Effector memory CD8-positive, alpha-beta T cell (primary cell): ENCODE results near the gene TMX1.
"Not testable (repeated sequence)": the region's sequence is repeated elsewhere in the genome, so short reads cannot be mapped to it uniquely, and the experiment has no call there.

Experiments used
- ATAC-seq: fragments of 150-1000 bp; cut with Tn5 transposase; replicated peaks from 2 replicates; pipeline ENCODE4 v1.10.0; 2021; ENCODE audit warnings: mild to moderate bottlenecking, moderate library complexity
- DNase-seq, 3 experiments: peaks; one replicate each; pipeline ENCODE4 v3.0.0; 2021
- H3K27ac Mint-ChIP-seq, 2 donors: one replicate each; pipeline ENCODE4 v1.8.0; 2022; ENCODE audit warnings: mild to moderate bottlenecking in 2 of 2, mixed read lengths in 2 of 2, moderate library complexity in 2 of 2
- H3K27me3 Mint-ChIP-seq, 2 donors: one replicate each; pipeline ENCODE4 v1.8.0; 2022; ENCODE audit warnings: mixed read lengths in 2 of 2
- H3K36me3 Mint-ChIP-seq: one replicate; pipeline ENCODE4 v1.8.0; 2022; ENCODE audit warnings: mild to moderate bottlenecking, moderate library complexity, mixed read lengths; ENCODE audit not compliant: insufficient read depth
- H3K4me1 Mint-ChIP-seq, 2 donors: one replicate each; pipeline ENCODE4 v1.8.0; 2022; ENCODE audit warnings: low read depth in 2 of 2, mixed read lengths in 2 of 2
- H3K4me3 Mint-ChIP-seq, 2 donors: one replicate each; pipeline ENCODE4 v1.8.0; 2022; ENCODE audit warnings: mild to moderate bottlenecking in 2 of 2, mixed read lengths in 2 of 2, moderate library complexity in 2 of 2
- H3K9me3 Mint-ChIP-seq, 2 donors: one replicate each; pipeline ENCODE4 v1.8.0; 2022; ENCODE audit warnings: mixed read lengths in 2 of 2

The TMX1 gene

GRCh38 chr14:51219473-51220448, 20.3 kb upstream of the TMX1 start:
- ATAC-seq (no peak), DNase-seq (no peak)
- Mint-ChIP-seq H3K4me3 (no peak overlapping the region), H3K4me1 (no peaks in the 10 kb centered on the region), H3K36me3 (no peaks in the 10 kb centered on the region), H3K9me3 (no peaks in the 10 kb centered on the region), H3K27ac (no peak overlapping the region), H3K27me3 (no peaks in the 10 kb centered on the region)

DNA sequence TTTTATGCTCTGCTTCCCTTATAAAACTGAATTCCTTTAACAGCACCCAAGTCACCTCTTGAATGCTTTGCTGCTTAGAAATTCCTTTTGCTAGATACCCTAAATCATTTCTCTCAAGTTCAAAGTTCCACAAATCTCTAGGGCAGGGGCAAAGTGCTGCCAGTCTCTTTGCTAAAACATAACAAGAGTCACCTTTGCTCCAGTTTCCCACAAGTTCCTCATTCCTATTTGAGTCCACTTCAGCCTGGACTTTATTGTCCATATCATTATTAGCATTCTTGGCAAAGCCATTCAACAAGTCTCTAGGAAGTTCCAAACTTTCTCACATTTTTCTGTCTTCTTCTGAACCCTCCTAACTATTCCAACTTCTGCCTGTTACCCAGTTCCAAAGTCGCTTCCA, 16.6 kb upstream of the TMX1 start:
- DNase-seq, H3K27me3 Mint-ChIP-seq, H3K4me1 Mint-ChIP-seq, H3K9me3 Mint-ChIP-seq, ATAC-seq, H3K36me3 Mint-ChIP-seq, H3K27ac Mint-ChIP-seq, H3K4me3 Mint-ChIP-seq: not testable (repeated sequence)

DNA sequence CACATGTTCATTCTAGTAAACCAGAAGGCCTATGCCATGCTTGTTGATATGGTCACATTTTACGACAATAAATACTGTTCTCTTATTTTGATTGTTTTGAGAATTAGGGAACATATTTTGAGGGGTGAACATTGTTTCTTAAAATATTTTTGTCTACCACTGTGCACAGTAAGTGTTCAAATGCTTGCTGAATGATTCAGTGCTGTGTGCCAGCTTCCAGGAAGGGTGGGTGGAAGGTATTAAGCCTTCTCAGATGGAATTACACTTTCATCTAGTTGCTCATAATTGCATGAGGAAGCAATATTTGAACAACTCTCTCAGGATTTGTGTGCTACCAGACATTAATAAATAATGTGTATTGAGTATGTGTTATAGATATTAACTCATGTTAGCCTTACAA, 15.5 kb upstream of the TMX1 start:
- Mint-ChIP-seq H3K9me3 (no peaks in the 10 kb centered on the region), H3K4me3 (no peak overlapping the region), H3K27me3 (no peaks in the 10 kb centered on the region), H3K27ac (no peak overlapping the region), H3K36me3 (no peaks in the 10 kb centered on the region), H3K4me1 (no peaks in the 10 kb centered on the region)
- DNase-seq (no peak), ATAC-seq (no peak)

DNA sequence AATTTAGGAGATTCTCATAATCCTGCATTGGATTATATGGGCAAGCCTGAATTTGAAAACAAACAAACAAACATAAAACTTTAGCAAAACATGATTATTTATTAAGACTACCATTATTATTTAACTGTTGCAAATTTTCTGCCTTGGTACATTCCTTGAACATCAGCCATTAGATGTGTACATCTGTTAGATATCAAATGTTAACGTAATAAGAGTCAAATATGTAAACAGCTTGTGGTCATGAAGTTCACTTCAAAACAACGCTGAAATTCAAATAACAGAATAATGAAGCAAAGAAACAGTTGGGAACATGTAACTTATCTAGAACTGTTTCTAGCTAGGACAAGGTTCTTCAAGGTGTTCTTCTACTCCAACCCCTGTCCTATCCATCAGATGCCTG, 14.3 kb upstream of the TMX1 start:
- no peaks in the 10 kb centered on the region for H3K4me1 Mint-ChIP-seq
- H3K27me3 Mint-ChIP-seq = no peaks in the 10 kb centered on the region
- ATAC-seq (no peak), DNase-seq (no peak)
- no peaks in the 10 kb centered on the region for H3K36me3 Mint-ChIP-seq
- no peaks in the 10 kb centered on the region for H3K9me3 Mint-ChIP-seq
- H3K4me3 Mint-ChIP-seq = no peak overlapping the region
- no peak overlapping the region for H3K27ac Mint-ChIP-seq

DNA sequence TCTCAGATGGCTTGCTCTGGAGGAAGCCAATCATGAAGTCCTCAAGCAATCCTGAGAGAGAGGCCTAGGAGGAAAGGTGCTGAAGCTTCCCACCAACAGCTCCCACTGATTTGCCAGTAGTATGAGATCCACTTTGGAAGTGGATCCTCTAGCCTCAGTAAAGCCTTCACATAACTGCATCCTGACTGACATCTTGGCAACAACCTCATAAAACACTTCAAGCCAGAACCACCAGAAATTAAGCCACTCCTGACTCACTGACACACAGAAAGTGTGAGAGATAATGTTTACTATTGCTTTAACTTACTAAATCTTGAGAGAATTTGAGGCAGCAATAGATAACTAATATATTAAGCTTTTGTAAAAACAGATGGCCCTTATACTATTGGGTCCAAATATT, 11.7 kb upstream of the TMX1 start:
- Mint-ChIP-seq H3K4me1 (no peaks in the 10 kb centered on the region), H3K27ac (no peak overlapping the region), H3K9me3 (no peaks in the 10 kb centered on the region), H3K36me3 (no peaks in the 10 kb centered on the region), H3K4me3 (no peak overlapping the region), H3K27me3 (no peaks in the 10 kb centered on the region)
- DNase-seq (no peak), ATAC-seq (no peak)

DNA sequence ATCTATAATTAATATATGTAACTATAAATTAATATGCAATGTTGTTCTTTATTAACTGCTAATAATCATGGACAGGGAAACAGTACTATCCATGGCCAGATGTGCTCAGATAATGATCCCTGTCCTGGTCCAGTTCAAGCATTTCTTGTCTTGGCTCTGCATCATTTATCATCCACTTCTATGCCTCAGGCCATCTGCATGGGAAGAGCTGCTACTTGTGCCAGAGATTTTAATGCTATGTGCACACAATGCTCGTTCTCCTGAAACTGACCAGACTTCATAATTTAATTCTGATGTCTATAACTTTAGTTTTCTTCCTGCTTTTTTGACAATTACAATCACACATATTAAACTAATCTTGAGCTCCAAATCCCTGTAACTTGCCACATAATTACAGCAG, 11.2 kb upstream of the TMX1 start:
- H3K27me3 Mint-ChIP-seq = no peaks in the 10 kb centered on the region
- H3K36me3 Mint-ChIP-seq = no peaks in the 10 kb centered on the region
- no peak for DNase-seq
- no peaks in the 10 kb centered on the region for H3K9me3 Mint-ChIP-seq
- no peak overlapping the region for H3K4me3 Mint-ChIP-seq
- no peak overlapping the region for H3K27ac Mint-ChIP-seq
- no peaks in the 10 kb centered on the region for H3K4me1 Mint-ChIP-seq
- ATAC-seq = no peak

DNA sequence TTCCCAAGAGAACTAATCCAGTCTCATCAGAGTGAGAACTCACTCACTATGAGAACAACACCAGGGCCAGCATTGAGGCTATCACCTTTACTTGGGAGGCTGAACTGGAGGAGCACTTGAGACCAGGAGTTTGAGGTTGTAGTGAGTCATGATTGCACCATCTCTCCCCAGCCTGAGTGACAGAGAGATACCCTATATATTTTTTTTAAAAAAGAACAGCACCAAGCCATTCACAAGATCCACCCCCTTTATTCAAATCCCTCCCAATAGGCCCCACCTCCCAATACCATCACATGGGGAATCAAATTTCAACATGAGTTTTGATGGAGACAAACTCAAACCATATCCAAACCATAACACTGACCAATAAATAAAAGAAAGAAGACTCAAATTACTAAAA, 3.7 kb upstream of the TMX1 start:
- H3K27ac Mint-ChIP-seq = no peak overlapping the region
- no peaks in the 10 kb centered on the region for H3K9me3 Mint-ChIP-seq
- no peak overlapping the region for H3K4me3 Mint-ChIP-seq
- no peaks in the 10 kb centered on the region for H3K4me1 Mint-ChIP-seq
- H3K36me3 Mint-ChIP-seq = no peaks in the 10 kb centered on the region
- ATAC-seq (no peak), DNase-seq (no peak)
- no peaks in the 10 kb centered on the region for H3K27me3 Mint-ChIP-seq

- DNase-seq (no peak), ATAC-seq (no peak)
- Mint-ChIP-seq H3K27me3 (no peaks in the 10 kb centered on the region), H3K9me3 (no peaks in the 10 kb centered on the region), H3K4me3 (no peak overlapping the region), H3K27ac (no peak overlapping the region), H3K36me3 (no peaks in the 10 kb centered on the region), H3K4me1 (peaks cover 18 to 20% of the 10 kb centered on the region in 2 donors)
Measured at GRCh38 chr14:51240804-51241380, 845 bp downstream of the TMX1 start.

GRCh38 chr14:51242545-51243490, 2.8 kb downstream of the TMX1 start:
- Mint-ChIP-seq H3K4me1 (peaks cover 23 to 24% of the 10 kb centered on the region in 2 donors), H3K4me3 (no peak overlapping the region), H3K27ac (no peak overlapping the region), H3K27me3 (no peaks in the 10 kb centered on the region), H3K36me3 (peaks cover 8% of the 10 kb centered on the region), H3K9me3 (no peaks in the 10 kb centered on the region)
- no peak for DNase-seq
- no peak for ATAC-seq

- peaks cover 19% of the 10 kb centered on the region for H3K36me3 Mint-ChIP-seq
- no peak for ATAC-seq
- H3K27ac Mint-ChIP-seq = peak overlapping the region; percentile 42 to 52
- H3K27me3 Mint-ChIP-seq = no peaks in the 10 kb centered on the region
- no peak for DNase-seq
- no peaks in the 10 kb centered on the region for H3K9me3 Mint-ChIP-seq
- no peak overlapping the region for H3K4me3 Mint-ChIP-seq
- peaks cover 23 to 24% of the 10 kb centered on the region in 2 donors for H3K4me1 Mint-ChIP-seq
Measured at GRCh38 chr14:51244591-51244990, 4.5 kb downstream of the TMX1 start.

- no peak for ATAC-seq
- H3K27me3 Mint-ChIP-seq = no peaks in the 10 kb centered on the region
- no peak for DNase-seq
- peaks cover 23 to 24% of the 10 kb centered on the region in 2 donors for H3K4me1 Mint-ChIP-seq
- no peak overlapping the region for H3K4me3 Mint-ChIP-seq
- peaks cover 32% of the 10 kb centered on the region for H3K36me3 Mint-ChIP-seq
- peak overlapping the region; percentile 30 to 52 for H3K27ac Mint-ChIP-seq
- H3K9me3 Mint-ChIP-seq = no peaks in the 10 kb centered on the region
Measured at GRCh38 chr14:51246032-51246431, 6.0 kb downstream of the TMX1 start.

DNA sequence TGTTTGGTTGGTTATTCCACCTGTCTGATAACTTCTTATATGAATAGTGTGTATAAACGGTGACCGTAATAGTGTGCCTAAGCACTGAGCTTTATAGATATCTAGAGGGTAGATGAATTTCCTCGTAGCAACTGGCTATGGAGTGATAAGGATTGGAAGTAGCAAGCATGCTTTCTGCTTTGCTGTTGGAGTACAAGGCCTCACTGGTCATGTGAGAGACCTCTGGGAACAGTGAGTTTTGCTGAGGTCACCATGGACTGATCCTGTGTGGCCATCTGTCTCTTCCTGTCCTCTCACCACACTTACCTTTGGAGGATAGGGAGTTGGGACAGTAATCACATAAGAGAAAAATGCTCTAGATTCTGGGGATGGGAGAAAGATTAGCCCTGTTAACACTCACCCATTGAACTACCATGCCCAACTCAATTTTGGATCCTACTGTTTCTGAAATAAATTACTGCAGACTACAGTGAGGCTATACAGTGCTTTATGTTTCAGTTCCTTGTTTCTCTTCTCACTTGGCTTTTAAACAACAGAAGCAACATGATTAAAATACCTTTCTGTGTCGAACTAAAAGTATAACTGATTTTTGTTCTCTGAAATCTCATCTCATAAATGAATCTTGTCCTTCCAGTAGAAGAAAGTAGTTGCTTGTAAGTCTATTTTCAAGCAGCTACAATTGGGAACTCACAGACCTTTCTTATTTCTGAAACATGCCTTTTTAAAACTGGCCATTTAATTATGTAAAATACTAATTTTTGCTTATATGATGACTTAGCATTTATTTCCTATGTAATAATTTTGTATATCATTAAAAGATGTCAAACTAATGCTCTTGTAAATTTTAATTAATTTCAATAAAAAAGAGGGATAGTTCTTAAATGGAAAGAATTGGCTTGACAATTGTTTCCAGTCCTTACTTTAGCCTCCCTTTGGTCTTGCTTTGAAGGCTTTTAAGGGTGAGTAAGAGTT, 8.3 kb downstream of the TMX1 start:
- H3K9me3 Mint-ChIP-seq = no peaks in the 10 kb centered on the region
- H3K27me3 Mint-ChIP-seq = no peaks in the 10 kb centered on the region
- H3K36me3 Mint-ChIP-seq = peaks cover 40% of the 10 kb centered on the region
- H3K4me3 Mint-ChIP-seq = no peak overlapping the region
- DNase-seq (no peak), ATAC-seq (no peak)
- no peak overlapping the region for H3K27ac Mint-ChIP-seq
- peaks cover 14 to 23% of the 10 kb centered on the region in 2 donors for H3K4me1 Mint-ChIP-seq
